Measurements from ENCODE around the gene GPX6.
A peak's percentile ranks its signal among the peaks of the same experiment; 100 is the strongest.
"Not testable (repeated sequence)": the region's sequence is repeated elsewhere in the genome, so short reads cannot be mapped to it uniquely, and the experiment has no call there.

Gene GPX6

DNA sequence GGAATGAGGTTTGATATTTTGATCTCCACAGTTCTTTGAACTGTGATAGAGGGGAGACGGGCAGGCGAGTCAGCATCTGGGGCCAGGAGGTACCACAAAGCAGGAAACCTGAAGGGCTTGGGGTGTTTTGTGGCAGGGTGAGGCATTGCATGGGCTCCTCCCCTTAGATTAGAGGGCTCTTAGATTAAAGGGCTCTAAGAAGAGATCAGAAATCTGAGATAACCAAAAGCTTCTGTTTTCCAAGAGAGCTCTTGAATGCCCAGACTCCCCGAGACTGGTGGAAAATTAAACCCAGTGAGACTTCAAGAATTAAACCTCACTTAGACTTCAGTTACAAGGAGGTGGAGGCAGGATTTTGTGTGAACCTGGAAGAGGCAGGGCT lies 7.6 kb upstream of the GPX6 start:
- peak; percentile 25 for DNase-seq

DNA sequence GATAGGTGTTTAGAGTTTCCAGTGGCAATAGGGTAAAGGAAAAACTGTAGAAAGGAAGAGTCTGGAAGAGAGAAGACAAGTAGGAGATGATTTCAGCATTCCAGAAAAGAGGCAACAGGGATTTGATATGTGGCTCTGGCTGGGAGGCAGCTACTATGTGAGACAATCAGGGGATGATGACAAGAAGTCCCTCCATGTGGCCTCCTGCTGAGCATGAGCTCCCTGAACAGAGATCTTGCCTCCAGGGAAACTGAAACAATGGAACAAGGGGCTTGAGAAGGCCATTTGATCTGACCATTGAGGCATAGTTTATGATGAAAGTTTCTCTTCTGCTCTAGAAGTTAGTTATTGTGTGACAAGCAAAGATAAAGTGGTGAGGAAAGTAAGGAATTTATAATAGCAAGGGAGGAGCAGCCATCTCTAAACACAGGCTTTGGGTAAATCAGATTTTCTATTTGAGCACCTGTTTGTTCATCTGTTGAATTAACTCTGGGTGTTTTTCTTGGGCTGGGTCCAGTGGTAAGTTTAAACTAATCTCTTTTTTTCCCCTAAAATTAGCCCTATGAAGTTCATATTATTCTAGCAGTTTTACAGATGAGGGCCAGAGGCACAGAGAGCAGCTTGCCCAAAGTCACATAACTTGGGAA lies 7.1 kb upstream of the GPX6 start:
- no peak for DNase-seq

DNA sequence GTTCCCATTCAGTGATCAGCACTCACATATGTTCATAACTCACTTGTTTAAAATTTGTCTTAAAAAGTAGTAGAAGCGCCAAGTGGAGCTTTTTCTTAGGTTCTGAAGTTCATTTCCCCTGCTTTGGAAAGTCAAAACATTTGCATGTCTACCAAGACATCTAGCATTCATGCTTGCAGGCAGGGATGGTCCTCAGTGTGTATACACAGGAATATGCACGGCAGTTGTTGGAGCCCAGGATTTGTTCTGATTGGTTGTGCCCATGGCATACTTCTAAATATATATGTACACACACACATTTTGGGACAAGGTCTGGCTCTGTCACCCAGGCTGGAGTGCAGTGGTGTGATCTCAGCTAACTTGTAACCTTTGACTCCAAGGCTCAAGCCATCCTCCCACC lies 2.4 kb upstream of the GPX6 start:
- DNase-seq, result no peak

- DNase-seq, result not testable (repeated sequence)
These were observed 3.2 kb downstream of the GPX6 start for GRCh38 chr6:28512387-28512786.

- no peak for DNase-seq
These were observed 3.8 kb downstream of the GPX6 start for GRCh38 chr6:28511628-28512300.

- peak; percentile 15 for DNase-seq
These were observed 8.7 kb downstream of the GPX6 start for GRCh38 chr6:28506807-28507475.

GRCh38 chr6:28505733-28506132 lies 9.9 kb downstream of the GPX6 start:
- no peak for DNase-seq

DNA sequence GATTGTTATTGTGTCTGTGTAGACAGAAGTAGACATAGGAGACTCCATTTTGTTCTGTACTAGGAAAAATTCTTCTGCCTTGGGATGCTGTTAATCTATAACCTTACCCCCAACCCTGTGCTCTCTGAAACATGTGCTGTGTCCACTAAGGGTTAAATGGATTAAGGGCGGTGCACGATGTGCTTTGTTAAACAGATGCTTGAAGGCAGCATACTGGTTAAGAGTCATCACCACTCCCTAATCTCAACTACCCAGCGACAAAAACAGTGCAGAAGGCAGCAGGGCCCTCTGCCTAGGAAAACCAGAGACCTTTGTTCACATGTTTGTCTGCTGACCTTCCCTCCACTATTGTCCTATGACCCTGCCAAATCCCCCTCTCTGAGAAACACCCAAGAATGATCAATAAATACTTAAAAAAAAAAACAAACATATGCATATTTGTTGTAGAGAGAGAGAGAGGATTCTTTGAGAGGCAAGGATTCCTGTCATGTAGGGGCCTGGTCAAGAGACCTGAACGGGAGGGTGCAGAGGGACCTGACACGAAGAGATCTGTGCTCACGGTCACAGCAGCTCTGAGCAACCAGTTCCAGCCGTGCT lies 12.8 kb downstream of the GPX6 start:
- DNase-seq, result not testable (repeated sequence)

GRCh38 chr6:28502136-28502535 lies 13.5 kb downstream of the GPX6 start:
- DNase-seq, result not testable (repeated sequence)

GRCh38 chr6:28501259-28501658 lies 14.3 kb downstream of the GPX6 start:
- no peak for DNase-seq

DNA sequence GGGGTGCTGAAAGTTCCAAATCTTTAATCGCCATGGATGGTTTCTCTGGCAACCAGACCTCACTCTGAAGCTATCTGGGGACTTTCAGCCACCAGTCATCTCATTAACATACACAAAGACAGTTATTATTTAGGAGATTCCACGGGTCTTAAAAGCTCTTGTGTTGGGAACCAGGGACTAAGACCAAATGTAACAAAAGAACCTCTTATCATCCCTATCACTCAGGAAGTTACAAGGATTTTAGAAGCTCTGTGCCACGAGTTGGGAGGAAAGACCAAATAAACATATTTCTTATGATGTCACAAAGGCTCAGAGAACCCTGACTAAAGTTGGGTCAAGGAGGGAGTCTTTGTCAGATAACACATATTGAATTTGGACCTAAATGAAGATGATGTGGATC lies 17.7 kb downstream of the GPX6 start:
- DNase-seq, result no peak

- no peak for DNase-seq
These were observed 18.3 kb downstream of the GPX6 start for GRCh38 chr6:28497306-28497705.

DNA sequence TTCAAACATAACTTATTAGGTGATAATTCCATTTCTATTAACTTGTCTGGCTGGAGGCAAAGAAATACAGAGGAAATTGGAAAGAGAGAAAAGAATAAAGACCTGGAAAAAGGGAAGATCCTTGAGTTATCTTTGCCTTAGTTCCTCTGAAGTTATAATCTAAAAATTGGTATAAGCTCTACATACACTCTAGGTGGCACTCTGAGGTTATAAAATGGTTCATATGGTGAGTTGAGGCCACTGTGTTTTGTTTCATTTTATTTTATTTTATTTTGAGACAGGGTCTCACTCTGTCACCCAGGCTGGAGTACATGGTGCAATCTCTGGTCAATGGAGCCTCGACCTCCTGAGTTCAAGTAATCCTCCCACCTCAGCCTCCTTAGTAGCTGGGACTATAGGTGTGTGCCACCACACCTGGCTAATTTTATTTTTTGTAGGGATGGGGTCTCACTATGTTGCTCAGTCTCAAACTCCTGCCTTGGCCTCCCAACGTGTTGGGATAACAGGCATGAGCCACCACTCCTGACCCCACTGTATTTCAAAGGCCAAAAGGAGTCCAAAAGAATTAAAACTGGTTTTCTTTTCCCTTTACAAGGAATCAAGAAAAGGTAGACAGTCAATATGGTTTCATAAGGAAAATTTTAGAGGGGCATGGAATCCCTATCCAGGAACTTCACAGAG lies 19.4 kb downstream of the GPX6 start:
- DNase-seq, result peak; percentile 50

DNA sequence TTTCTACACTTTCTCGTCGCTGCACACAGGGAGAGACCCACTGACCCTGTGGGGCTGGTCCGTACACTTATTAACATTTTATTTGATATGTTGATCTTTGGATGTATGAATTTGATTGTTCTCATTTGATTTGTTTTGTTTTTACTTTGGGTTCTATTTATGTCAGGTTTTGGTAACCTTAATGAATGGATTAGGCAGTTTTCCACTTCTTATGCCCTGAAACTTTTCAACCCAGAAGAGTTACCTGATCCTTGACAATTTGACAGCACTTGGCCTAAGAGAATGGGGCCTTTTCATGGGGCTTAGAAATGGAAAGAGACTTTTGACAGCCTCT lies 23.6 kb downstream of the GPX6 start:
- no peak for DNase-seq

DNA sequence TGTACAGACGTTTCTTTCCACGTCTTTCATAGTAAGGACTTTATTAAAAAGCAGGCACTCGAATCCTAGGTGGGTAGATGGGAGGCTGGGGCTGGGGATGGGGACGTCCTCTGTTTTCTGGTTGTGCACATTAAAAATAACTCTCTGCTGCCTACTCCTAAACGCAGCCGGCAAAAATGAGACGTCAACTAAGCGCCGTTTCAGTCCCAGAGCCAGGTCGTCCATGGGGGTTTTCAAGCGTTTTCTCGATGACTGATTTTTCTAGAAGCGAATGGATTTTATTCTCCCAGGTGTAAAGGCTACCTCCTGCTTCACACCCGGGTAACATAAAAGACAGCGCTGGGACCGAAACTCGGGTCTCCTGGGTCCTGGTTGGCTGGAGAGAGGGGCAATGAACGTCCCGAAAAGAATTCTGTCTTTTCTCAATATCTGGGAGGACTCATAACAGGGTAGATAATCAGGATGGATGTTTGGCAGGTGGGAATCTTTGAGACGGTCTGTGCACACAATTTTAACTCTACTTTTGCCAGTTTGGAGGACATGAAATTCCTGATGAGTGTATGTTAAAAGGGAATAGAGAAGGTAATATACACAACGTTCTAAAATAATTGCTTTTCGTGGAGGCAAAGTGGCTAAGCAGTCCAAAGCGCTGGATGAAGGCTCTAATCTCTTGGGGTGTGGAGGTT lies 25.2 kb downstream of the GPX6 start:
- peak; percentile 38 for DNase-seq

DNA sequence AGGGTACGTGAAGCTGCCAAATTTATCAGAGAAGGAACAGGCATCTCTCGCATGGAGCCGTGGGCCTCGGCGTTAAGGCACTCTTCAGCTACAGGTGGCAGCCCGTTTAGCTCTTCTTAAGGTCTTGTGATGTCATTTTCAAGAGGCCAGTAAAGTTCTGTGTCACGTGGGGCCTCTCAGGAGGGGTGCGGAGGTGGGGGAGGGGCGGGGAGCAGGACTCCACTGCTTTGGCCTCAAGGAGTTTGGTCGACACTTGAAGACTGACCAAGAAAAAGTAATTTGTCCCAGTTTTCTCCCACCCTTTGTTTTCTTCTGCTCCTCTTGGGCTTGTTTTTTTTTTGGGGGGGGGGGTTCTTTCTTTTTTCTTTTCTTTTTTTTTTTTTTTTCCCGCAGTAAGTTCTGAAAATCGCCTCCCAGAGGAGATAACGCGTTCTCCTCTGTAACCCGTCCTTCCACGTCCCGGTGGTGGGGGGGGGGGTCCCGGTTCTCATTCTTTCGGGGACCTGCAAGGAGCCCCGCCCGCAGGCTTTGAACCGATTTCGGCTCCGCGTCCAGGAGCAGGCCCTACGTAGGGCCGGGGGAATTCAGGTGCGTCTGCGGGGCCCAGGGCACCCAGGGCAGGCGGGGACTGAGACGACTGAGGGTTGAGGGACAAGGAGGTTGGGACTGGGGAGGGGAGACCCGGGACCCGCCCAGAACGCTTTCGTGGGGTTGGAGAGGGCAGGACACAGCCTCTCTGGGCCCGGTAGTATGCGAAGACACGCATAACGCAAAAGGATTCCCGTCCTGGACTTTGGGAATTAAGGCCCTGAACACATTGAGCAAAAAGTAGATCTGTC lies 26.0 kb downstream of the GPX6 start:
- DNase-seq, result peak; percentile 82

GRCh38 chr6:28488916-28489365 lies 26.7 kb downstream of the GPX6 start:
- DNase-seq, result peak; percentile 87

DNA sequence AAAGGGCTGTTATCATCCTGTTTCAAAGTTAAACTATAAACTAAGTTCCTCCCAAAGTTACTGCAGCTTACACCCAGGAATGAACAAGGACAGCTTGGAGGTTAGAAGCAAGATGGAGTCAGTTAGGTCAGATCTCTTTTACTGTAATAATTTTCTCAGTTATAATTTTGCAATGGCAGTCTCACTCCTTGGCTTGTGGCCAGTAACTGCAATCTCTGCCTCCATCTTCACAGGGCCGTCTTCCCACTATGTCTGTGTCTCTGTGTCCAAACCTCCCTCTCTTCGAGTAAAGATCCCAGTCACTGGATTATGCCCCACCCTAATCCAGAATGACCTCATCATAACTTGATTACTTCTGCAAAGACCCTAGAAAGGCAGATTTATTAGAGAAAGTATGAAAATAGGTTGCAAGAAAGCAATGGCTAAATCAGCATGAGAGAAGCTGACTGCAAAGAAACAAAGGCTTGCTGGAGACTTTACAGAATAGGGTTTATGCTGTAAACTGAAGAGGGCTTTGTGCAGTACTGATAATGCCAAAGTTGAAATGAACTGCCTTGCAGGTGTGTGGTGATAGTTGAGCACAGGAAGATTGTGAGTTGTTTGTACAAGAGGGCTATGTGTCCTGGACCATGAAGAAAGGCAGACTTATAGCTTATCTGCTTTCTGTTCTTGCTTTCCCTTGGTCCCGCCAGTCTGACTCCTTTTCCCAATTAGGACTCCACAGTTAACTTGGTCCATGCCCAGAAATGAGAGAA lies 28.4 kb downstream of the GPX6 start:
- no peak for DNase-seq

DNA sequence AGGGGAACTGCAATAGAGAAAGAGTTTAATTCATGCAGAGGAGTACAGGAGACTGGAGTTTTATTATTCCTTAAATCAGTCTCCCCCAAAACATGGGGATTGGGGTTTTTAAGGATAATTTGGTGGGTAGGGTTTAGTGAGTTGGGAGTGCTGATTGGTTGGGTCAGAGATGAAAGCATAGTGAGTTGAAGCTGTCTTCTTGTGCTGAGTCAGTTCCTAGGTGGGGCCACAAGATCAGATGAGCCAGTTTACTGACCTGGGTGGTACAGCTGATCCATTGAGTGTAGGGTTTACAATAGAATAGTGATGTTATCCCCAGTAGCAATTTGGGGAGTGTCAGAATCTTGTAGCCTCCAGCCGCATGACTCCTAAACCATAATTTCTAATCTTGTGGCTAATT lies 29.1 kb downstream of the GPX6 start:
- no peak for DNase-seq

DNA sequence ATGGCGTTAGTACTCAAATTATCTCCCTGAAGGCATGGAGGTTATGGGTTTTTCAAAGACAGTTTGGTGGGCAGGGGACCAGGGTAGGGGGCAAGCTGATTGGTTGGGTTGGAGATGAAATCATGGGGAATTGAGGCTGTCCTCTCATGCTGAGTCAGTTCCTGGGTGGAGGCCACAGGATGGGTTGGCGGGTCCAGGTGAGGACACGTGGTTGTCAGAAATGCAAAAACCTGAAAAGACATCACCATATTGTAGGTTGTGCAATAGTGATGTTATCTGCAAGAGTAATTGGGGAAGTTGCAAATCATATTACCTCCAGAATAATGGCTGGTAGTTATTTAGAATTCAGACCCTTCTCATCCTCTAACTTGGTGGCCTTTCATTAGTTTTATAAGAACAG lies 30.1 kb downstream of the GPX6 start:
- peak; percentile 15 for DNase-seq

Measured in hematopoietic multipotent progenitor cell treated with erythropoietin and hydrocortisone succinate and interleukin-3 and kit ligand, for 4 days (in vitro differentiated cells).